SK-N-SH (cell line): ENCODE measurements around the gene ADCYAP1R1. TPM values are rescaled to one million over a fixed set of nuclear protein-coding genes. Genes with fewer than 3 reads are reported as not detected.

Experiments
- CTCF ChIA-PET: fragments of 300-600, 350-600 bp; formaldehyde crosslinking; extraction: SDS; loops from one replicate; lab custom pipeline; 2021; lab: Yijun Ruan, JAX
- POLR2A ChIA-PET: fragments of 350-600 bp; sonication (Branson Sonifier 250); formaldehyde crosslinking; extraction: SDS; loops from one replicate; lab custom pipeline; 2020; ENCODE audit warnings: antibody characterized with exemption, inconsistent platforms; lab: Yijun Ruan, JAX
- DNase-seq: peaks from one replicate; pipeline ENCODE4 v3.0.0; 2012
- H2AFZ ChIP-seq: fragments of 200-600 bp; sonication (generic); 2 replicates; pipeline ENCODE4 v1.8.1; 2016; ENCODE audit warnings: antibody characterized with exemption, mild to moderate bottlenecking, low read depth
- H3F3A ChIP-seq: fragments of 200-600 bp; sonication (generic); replicated peaks from 2 replicates; pipeline ENCODE3; 2016; ENCODE audit warnings: antibody characterized with exemption, mild to moderate bottlenecking; ENCODE audit not compliant: insufficient read depth
- H3K27ac ChIP-seq, 2 experiments: fragments of 200-500 bp in 1 of 2; fragments of 200-600 bp in 1 of 2; sonication (Bioruptor generic) in 1 of 2; sonication (generic), shearing (Covaris generic) in 1 of 2; 2 replicates each; pipeline versions ENCODE4 v1.5.1 to v1.6.1; 2014 to 2016; ENCODE audit warnings: low read depth in 2 of 2, inconsistent platforms in 1 of 2, low read length in 1 of 2, mild to moderate bottlenecking in 1 of 2, mixed read lengths in 1 of 2
- H3K27me3 ChIP-seq: fragments of 200-600 bp; sonication (generic), shearing (Covaris generic); 2 replicates; pipeline ENCODE4 v1.6.1; 2016; ENCODE audit warnings: mixed run types; ENCODE audit not compliant: insufficient read depth
- H3K36me3 ChIP-seq, 2 experiments: fragments of 200-500 bp in 1 of 2; fragments of 200-600 bp in 1 of 2; sonication (Bioruptor generic) in 1 of 2; sonication (generic) in 1 of 2; replicated peaks in 1 of 2; 2 replicates each; pipeline versions ENCODE3 to v1.5.1; 2014 to 2016; ENCODE audit warnings: low read length in 1 of 2, mild to moderate bottlenecking in 1 of 2; ENCODE audit not compliant: insufficient read depth in 2 of 2, control insufficient read depth in 1 of 2
- H3K4me1 ChIP-seq, 2 experiments: fragments of 200-500 bp in 1 of 2; fragments of 200-600 bp in 1 of 2; sonication (Bioruptor generic) in 1 of 2; sonication (generic), shearing (Covaris generic) in 1 of 2; 2 replicates each; pipeline versions ENCODE4 v1.5.1 to v1.6.1; 2014 to 2016; ENCODE audit warnings: low read depth in 1 of 2, low read length in 1 of 2, mixed run types in 1 of 2; ENCODE audit not compliant: insufficient read depth in 2 of 2, control insufficient read depth in 1 of 2
- H3K4me2 ChIP-seq: fragments of 200-600 bp; sonication (generic), shearing (Covaris generic); 2 replicates; pipeline ENCODE4 v1.6.1; 2017; ENCODE audit warnings: mixed run types
- H3K4me3 ChIP-seq, 2 experiments: fragments of 200-500 bp in 1 of 2; fragments of 200-600 bp in 1 of 2; sonication (Bioruptor generic) in 1 of 2; sonication (generic), shearing (Covaris generic) in 1 of 2; 2 replicates each; pipeline versions ENCODE4 v1.5.1 to v1.8.1; 2014 to 2016; ENCODE audit warnings: low read depth in 2 of 2, inconsistent platforms in 1 of 2, low read length in 1 of 2, mild to moderate bottlenecking in 1 of 2, mixed read lengths in 1 of 2, moderate library complexity in 1 of 2
- H3K79me2 ChIP-seq: fragments of 200-600 bp; sonication (generic); 2 replicates; pipeline ENCODE4 v1.8.1; 2017; ENCODE audit warnings: mild to moderate bottlenecking; ENCODE audit not compliant: insufficient read depth
- H3K9ac ChIP-seq: fragments of 200-600 bp; sonication (generic); 2 replicates; pipeline ENCODE4 v1.6.1; 2017; ENCODE audit warnings: mixed run types
- H3K9me2 ChIP-seq: fragments of 200-600 bp; sonication (generic); 2 replicates; pipeline ENCODE4 v1.6.1; 2017; ENCODE audit warnings: mixed run types
- H3K9me3 ChIP-seq: fragments of 200-600 bp; sonication (generic); 2 replicates; pipeline ENCODE4 v1.6.1; 2017; ENCODE audit warnings: mixed run types, mild to moderate bottlenecking, moderate library complexity
- H4K20me1 ChIP-seq: fragments of 200-600 bp; sonication (generic); 2 replicates; pipeline ENCODE4 v1.6.1; 2017; ENCODE audit warnings: mild to moderate bottlenecking, mixed run types; ENCODE audit not compliant: insufficient read depth
- CHD2 ChIP-seq: fragments of 150-350 bp; IDR thresholded peaks from 2 replicates; pipeline ENCODE4 v1.6.1; 2018; ENCODE audit warnings: low read length; ENCODE audit not compliant: partially characterized antibody
- ELF1 ChIP-seq: IDR thresholded peaks from 2 replicates; pipeline ENCODE4 v1.4.0; 2012
- FOXM1 ChIP-seq: IDR thresholded peaks from 2 replicates; pipeline ENCODE4 v1.4.0; 2012; ENCODE audit warnings: low read depth, mild to moderate bottlenecking
- GATA2 ChIP-seq: sonication (generic); formaldehyde crosslinking; IDR thresholded peaks from 2 replicates; pipeline ENCODE4 v1.5.0; 2020; ENCODE audit warnings: mild to moderate bottlenecking, missing genetic modification reagents
- IRF3 ChIP-seq: fragments of 150-350 bp; IDR thresholded peaks from 2 replicates; pipeline ENCODE4 v1.6.1; 2016; ENCODE audit warnings: mild to moderate bottlenecking, low read depth, low read length
- JUND ChIP-seq: IDR thresholded peaks from 2 replicates; pipeline ENCODE4 v1.4.0; 2012
- MEF2A ChIP-seq: IDR thresholded peaks from 2 replicates; pipeline ENCODE4 v1.4.0; 2012; ENCODE audit warnings: low read depth, borderline replicate concordance
- MXI1 ChIP-seq: IDR thresholded peaks from 2 replicates; pipeline ENCODE4 v1.6.1; 2012; ENCODE audit warnings: mild to moderate bottlenecking, low read depth, low read length, improper control_type of control experiment
- NFIC ChIP-seq: IDR thresholded peaks from 2 replicates; pipeline ENCODE4 v1.4.0; 2012; ENCODE audit warnings: borderline replicate concordance
- NRF1 ChIP-seq: IDR thresholded peaks from 2 replicates; pipeline ENCODE4 v1.6.1; 2012; ENCODE audit warnings: low read depth, mild to moderate bottlenecking, low read length
- RCOR1 ChIP-seq: fragments of 150-350 bp; IDR thresholded peaks from 2 replicates; pipeline ENCODE4 v1.6.1; 2017; ENCODE audit warnings: antibody characterized with exemption, low read length
- TAF1 ChIP-seq: IDR thresholded peaks from 2 replicates; pipeline ENCODE4 v1.6.1; 2012; ENCODE audit warnings: low read depth, mild to moderate bottlenecking, low read length, moderate library complexity, borderline replicate concordance
- WGBS: methylation state at CpG from one replicate; pipeline ENCODE4 v1.1.6; 2017; ENCODE audit warnings: low lambda C conversion rate; 5-methylcytosine and 5-hydroxymethylcytosine counted together
- polyA plus RNA-seq, 3 experiments: library from polyadenylated mRNA; depleted of rRNA; stranded (reverse); fragments of >200 nt; gene quantifications; 2 replicates each; pipeline ENCODE4 v1.2.3, GENCODE V29; 2012
- TF ChIP-seq, protein P1 (sequence below): IDR thresholded peaks from 2 replicates; pipeline ENCODE4 v1.4.0; 2012; ENCODE audit warnings: low read depth
- TF ChIP-seq, protein P2 (sequence below): IDR thresholded peaks from 2 replicates; pipeline ENCODE4 v1.6.1; 2012; ENCODE audit warnings: mild to moderate bottlenecking, low read depth, low read length, moderate library complexity

Gene ADCYAP1R1
- polyA plus RNA-seq, 1 of the 3 experiments (the other 2 are of a cell fraction), result 0.08 TPM

- Histone ChIP-seq H4K20me1 (no peaks in the 10 kb centered on the region), H3K4me3 (no peak overlapping the region), H3F3A (no peaks in the 10 kb centered on the region), H3K79me2 (no peaks in the 10 kb centered on the region), H3K27ac (no peak overlapping the region), H3K9me2 (no peaks in the 10 kb centered on the region), H2AFZ (no peak overlapping the region), H3K4me2 (no peak overlapping the region), H3K9me3 (no peaks in the 10 kb centered on the region), H3K4me1 (no peaks in the 10 kb centered on the region), H3K27me3 (peaks cover 15% of the 10 kb centered on the region; the same call in 1 of the 2 replicates), H3K36me3 (no peaks in the 10 kb centered on the region), H3K9ac (no peak overlapping the region)
- 45% methylated on average over 3 of the region's 3 CpGs for WGBS
- TF ChIP-seq IRF3 (no peak), MXI1 (no peak), FOXM1 (no peak), ELF1 (no peak), GATA2 (no peak), TAF1 (no peak), NRF1 (no peak)
- DNase-seq, result no peak
- ChIA-PET POLR2A (no interaction called here), CTCF (interaction anchor here (1.0 to 24.6 kb wide), 3 partner anchors 8 to 107 kb away, joined by 3 to 344 read pairs (median 199); no protein-coding TSS in a partner anchor)
Measured at GRCh38 chr7:31093282-31093681, 41.2 kb downstream of the ADCYAP1R1 start.

GRCh38 chr7:31094271-31094670, 42.2 kb downstream of the ADCYAP1R1 start:
- Histone ChIP-seq H2AFZ (no peak overlapping the region), H3K9me2 (no peaks in the 10 kb centered on the region), H3K27me3 (peaks cover 15% of the 10 kb centered on the region; the same call in 1 of the 2 replicates), H3F3A (no peaks in the 10 kb centered on the region), H3K9me3 (no peaks in the 10 kb centered on the region), H3K4me3 (no peak overlapping the region), H3K9ac (no peak overlapping the region), H3K36me3 (no peaks in the 10 kb centered on the region), H3K27ac (no peak overlapping the region), H3K4me2 (no peak overlapping the region), H4K20me1 (no peaks in the 10 kb centered on the region), H3K4me1 (no peaks in the 10 kb centered on the region), H3K79me2 (no peaks in the 10 kb centered on the region)
- WGBS, result 32% methylated on average over 4 of the region's 4 CpGs
- no peak for DNase-seq
- POLR2A ChIA-PET, result no interaction called here
- TF ChIP-seq NFIC, result no peak
- CTCF ChIA-PET, result interaction anchor here (1.0 to 24.6 kb wide), 5 partner anchors 29 to 155 kb away, joined by 4 to 344 read pairs (median 6); no protein-coding TSS in a partner anchor

DNA sequence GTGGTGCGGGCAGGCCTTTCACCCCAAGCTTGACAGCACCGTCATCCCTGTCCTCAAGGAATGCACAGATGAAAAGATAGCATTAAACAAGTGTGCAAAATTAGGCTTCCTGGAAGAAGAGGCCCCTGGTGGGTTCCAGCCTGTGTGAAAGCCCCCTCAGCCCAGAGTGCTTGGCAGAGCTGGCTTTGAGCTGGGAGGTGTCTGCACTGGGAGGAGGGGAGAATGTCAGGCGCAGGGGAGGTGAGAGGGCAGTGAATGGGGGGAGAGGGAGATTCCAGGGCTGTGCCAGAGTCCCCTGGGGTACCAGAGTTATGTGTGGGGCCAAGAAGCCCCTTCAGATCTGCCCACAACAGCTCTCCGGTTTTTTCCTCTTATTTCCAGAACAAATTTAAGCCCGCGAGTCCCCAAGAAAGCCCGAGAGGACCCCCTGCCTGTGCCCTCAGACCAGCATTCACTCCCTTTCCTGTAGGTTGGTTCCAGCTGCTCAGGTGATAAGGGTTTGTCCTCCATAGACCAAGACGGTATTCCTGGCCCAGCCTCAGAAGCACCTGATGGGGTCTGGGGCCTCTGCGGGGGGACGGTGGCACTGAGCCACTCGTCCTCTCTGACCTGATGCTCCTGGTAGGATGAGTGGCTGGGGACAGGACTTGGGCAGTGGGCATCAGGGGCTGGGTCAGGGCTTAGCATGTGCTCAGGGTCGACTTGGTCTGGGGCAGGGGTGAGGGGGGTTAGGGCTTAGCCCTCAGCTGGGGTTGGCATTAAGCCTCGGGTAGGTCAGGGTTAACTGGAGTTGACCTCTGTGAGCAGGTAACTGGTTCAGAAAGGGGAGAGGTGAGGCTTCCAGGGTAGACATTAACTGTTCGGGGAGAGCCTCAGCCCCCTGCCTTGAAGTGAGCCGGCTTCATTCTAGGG, 43.4 kb downstream of the ADCYAP1R1 start:
- Histone ChIP-seq H3K4me1 (no peaks in the 10 kb centered on the region), H2AFZ (no peak overlapping the region), H3K27ac (no peak overlapping the region), H3K9me2 (no peaks in the 10 kb centered on the region), H3F3A (no peaks in the 10 kb centered on the region), H3K9me3 (no peaks in the 10 kb centered on the region), H3K9ac (no peak overlapping the region), H3K36me3 (no peaks in the 10 kb centered on the region), H3K4me3 (no peak overlapping the region), H4K20me1 (no peaks in the 10 kb centered on the region), H3K79me2 (no peaks in the 10 kb centered on the region), H3K4me2 (no peak overlapping the region), H3K27me3 (peaks cover 15% of the 10 kb centered on the region; the same call in 1 of the 2 replicates)
- ChIA-PET CTCF (interaction anchor here (1.0 to 24.6 kb wide), 5 partner anchors 28 to 157 kb away, joined by 4 to 344 read pairs (median 6); no protein-coding TSS in a partner anchor), POLR2A (interaction anchor here (1.1 kb wide), 1 partner anchor 10 kb away, joined by 3 read pairs; no protein-coding TSS in a partner anchor)
- 43% methylated on average over 12 of the region's 15 CpGs for WGBS
- no peak for DNase-seq
- TF ChIP-seq MEF2A, result no peak
- TF ChIP-seq RCOR1, result no peak
- TF ChIP-seq CHD2, result no peak
- TF ChIP-seq, protein P1, sequence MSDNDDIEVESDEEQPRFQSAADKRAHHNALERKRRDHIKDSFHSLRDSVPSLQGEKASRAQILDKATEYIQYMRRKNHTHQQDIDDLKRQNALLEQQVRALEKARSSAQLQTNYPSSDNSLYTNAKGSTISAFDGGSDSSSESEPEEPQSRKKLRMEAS, result no peak
- TF ChIP-seq TAF1, result no peak
- TF ChIP-seq IRF3, result no peak
- no peak for TF ChIP-seq JUND
- TF ChIP-seq GATA2, result no peak
- TF ChIP-seq, protein P2, sequence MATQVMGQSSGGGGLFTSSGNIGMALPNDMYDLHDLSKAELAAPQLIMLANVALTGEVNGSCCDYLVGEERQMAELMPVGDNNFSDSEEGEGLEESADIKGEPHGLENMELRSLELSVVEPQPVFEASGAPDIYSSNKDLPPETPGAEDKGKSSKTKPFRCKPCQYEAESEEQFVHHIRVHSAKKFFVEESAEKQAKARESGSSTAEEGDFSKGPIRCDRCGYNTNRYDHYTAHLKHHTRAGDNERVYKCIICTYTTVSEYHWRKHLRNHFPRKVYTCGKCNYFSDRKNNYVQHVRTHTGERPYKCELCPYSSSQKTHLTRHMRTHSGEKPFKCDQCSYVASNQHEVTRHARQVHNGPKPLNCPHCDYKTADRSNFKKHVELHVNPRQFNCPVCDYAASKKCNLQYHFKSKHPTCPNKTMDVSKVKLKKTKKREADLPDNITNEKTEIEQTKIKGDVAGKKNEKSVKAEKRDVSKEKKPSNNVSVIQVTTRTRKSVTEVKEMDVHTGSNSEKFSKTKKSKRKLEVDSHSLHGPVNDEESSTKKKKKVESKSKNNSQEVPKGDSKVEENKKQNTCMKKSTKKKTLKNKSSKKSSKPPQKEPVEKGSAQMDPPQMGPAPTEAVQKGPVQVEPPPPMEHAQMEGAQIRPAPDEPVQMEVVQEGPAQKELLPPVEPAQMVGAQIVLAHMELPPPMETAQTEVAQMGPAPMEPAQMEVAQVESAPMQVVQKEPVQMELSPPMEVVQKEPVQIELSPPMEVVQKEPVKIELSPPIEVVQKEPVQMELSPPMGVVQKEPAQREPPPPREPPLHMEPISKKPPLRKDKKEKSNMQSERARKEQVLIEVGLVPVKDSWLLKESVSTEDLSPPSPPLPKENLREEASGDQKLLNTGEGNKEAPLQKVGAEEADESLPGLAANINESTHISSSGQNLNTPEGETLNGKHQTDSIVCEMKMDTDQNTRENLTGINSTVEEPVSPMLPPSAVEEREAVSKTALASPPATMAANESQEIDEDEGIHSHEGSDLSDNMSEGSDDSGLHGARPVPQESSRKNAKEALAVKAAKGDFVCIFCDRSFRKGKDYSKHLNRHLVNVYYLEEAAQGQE, result no peak
